Measurements from ENCODE around the gene FIS1. TPM values are rescaled to one million over a fixed set of nuclear protein-coding genes. Genes with fewer than 3 reads are reported as not detected.
A peak's percentile ranks its signal among the peaks of the same experiment; 100 is the strongest.

Gene FIS1
- total RNA-seq, 4 donors from 2014 or later = 118 to 223 (median 198) TPM

DNA sequence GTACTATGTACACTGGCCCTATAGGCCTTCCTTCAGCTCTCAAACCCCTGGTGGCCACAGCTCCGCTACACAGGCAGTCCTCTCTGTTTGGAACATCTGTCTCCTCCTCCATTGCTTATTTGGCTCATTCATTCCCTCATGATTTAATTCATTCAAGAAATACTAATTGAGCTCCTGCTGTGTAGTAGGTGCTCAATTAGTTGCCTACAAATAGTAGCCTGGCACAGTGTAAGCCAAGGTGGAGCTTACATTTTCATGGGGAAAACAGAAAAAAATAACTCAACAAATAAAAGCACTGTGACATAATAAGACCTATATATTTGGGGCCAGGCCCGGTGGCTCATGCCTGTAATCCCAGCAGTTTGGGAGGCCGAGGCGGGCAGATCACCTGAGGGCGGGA lies 3.4 kb upstream of the FIS1 start:
- Histone ChIP-seq H3K27ac (no peak overlapping the region), H3K36me3 (peaks cover 22% of the 10 kb centered on the region), H3K27me3 (no peaks in the 10 kb centered on the region), H3K9me3 (no peaks in the 10 kb centered on the region), H3K4me3 (no peak overlapping the region), H3K4me1 (peaks cover 35% of the 10 kb centered on the region)
- DNase-seq (ENCODE audit: low spot score in 2 of 2) = no peak
- TF ChIP-seq POLR2A (IDR thresholded peaks at IDR 0.05) (no peak), EP300 (IDR thresholded peaks at IDR 0.05) (no peak), POLR2AphosphoS5 (IDR thresholded peaks at IDR 0.05) (no peak)
- TF ChIP-seq, protein P1, sequence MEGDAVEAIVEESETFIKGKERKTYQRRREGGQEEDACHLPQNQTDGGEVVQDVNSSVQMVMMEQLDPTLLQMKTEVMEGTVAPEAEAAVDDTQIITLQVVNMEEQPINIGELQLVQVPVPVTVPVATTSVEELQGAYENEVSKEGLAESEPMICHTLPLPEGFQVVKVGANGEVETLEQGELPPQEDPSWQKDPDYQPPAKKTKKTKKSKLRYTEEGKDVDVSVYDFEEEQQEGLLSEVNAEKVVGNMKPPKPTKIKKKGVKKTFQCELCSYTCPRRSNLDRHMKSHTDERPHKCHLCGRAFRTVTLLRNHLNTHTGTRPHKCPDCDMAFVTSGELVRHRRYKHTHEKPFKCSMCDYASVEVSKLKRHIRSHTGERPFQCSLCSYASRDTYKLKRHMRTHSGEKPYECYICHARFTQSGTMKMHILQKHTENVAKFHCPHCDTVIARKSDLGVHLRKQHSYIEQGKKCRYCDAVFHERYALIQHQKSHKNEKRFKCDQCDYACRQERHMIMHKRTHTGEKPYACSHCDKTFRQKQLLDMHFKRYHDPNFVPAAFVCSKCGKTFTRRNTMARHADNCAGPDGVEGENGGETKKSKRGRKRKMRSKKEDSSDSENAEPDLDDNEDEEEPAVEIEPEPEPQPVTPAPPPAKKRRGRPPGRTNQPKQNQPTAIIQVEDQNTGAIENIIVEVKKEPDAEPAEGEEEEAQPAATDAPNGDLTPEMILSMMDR (IDR thresholded peaks at IDR 0.05) = no peak
- WGBS = 97% methylated on average over 5 of the region's 5 CpGs

DNA sequence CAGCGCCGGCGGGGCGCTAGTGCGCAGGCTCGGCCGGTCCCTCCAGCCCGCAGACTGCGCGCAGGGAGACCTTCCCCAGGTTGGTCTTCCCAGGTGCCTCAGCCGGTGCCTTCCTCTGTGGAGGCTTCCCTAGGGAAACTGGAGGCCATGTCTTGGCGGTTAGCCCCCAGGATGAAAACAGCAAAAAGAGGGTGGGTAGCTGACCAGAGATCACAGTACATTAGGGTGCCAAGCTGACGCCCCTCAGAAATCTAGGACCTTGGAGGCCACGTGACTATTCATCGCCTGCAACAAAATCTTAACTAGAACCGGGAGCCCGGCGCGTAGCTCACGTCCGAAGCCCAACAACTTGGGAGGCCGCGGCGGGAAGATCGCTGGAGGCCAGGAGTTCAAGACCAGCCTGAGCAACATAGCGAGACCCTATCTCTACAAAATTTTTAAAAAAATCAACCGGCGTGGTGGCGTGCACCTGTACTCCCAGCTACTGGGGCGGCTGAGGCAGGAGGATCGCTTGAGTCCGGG lies 327 bp upstream of the FIS1 start:
- no peak for TF ChIP-seq POLR2AphosphoS5 (IDR thresholded peaks at IDR 0.05)
- no peak for TF ChIP-seq EP300 (IDR thresholded peaks at IDR 0.05)
- TF ChIP-seq POLR2A (IDR thresholded peaks at IDR 0.05) = no peak
- TF ChIP-seq, protein P1 (IDR thresholded peaks at IDR 0.05) = no peak
- H3K9me3 ChIP-seq = no peaks in the 10 kb centered on the region
- DNase-seq (ENCODE audit: low spot score in 2 of 2) = no peak
- 24% methylated on average over 19 of the region's 32 CpGs for WGBS
- H3K27ac ChIP-seq = peak overlapping the region; percentile 95
- H3K4me3 ChIP-seq = peak overlapping the region; percentile 73
- peaks cover 30% of the 10 kb centered on the region for H3K36me3 ChIP-seq
- no peaks in the 10 kb centered on the region for H3K27me3 ChIP-seq
- peaks cover 45% of the 10 kb centered on the region for H3K4me1 ChIP-seq

DNA sequence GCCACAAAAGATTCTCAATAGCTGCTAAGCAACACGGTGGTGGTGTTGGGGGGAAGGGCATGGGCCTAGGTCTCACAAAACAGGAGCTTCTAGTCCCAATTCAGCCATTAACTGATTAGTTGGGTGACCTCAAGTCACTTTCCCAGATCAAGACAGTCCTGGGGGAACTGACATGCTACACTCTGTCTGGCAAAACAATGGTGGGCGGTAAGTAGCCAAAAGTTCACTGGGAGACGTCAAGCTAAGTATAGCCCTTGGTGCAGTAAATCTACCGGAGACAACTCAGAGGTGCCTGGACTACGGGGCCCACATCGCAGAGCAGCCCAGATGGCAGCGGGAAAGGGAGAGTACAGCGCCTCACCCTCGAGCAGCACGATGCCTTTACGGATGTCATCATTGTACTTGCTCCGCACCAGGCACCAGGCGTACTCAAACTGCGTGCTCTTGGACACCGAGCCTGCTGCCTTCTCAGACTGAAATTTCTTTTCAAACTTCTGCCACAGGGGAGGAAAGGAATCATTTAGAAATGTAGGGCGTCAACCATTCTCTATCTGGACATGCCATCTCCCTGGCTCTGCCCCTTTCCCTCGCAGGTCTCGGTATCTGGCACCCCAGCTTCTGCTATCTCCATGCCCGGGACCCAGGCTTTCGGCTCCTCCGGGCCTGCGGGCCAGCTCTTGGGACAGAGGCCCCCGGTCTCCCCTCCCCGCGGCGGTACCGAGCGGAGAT lies 1.1 kb downstream of the FIS1 start:
- no peaks in the 10 kb centered on the region for H3K27me3 ChIP-seq
- TF ChIP-seq POLR2A (IDR thresholded peaks at IDR 0.05) (no peak), EP300 (IDR thresholded peaks at IDR 0.05) (no peak), POLR2AphosphoS5 (IDR thresholded peaks at IDR 0.05) (no peak)
- TF ChIP-seq, protein P1 (IDR thresholded peaks at IDR 0.05) = no peak
- H3K36me3 ChIP-seq = peaks cover 33% of the 10 kb centered on the region
- DNase-seq (ENCODE audit: low spot score in 2 of 2) = peak in 1 of 2 donors; percentile 65
- H3K9me3 ChIP-seq = no peaks in the 10 kb centered on the region
- WGBS = 15% methylated on average over 22 of the region's 28 CpGs
- H3K27ac ChIP-seq = peak overlapping the region; percentile 95
- H3K4me3 ChIP-seq = peak overlapping the region; percentile 73
- peaks cover 47% of the 10 kb centered on the region for H3K4me1 ChIP-seq

DNA sequence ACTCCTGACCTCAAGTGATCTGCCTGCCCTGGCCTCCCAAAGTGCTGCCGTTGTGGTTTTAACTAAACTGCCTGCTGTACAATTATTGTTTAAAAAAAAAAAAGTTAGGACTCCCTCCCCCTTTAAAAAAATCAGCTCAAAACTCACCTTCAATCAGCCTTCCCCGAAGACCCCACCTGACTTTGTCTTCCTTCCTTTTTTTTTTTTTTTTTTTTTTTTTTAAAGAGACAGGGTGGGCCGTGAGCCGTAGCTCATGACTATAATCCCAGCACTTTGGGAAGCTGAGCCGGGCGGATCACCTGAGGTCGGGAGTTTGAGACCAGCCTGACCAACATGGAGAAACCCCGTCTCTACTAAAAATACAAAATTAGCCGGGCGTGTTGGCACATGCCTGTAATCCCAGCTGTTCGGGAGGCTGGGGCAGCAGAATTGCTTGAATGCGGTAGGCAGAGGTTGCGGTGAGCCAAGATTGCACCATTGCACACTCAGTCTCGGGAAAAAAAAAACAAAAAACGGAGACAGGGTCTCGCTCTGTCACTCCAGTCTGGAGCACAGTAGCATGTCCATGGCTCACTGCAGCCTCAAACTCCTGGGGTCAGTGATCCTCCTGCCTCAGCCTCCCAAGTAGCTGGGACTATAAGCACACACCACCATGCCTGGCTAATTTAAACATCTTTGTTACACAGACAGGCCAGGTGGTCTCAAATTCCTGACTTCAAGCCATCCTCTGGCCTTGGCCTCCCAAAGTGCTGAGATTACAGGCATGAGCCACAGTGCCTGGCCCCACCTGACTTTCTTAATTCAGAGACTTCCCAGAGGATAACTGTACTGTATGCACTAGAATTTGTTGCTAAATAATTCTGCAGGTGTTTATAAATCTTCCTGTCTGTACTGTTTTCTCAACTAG lies 3.2 kb downstream of the FIS1 start:
- H3K27me3 ChIP-seq = no peaks in the 10 kb centered on the region
- H3K27ac ChIP-seq = no peak overlapping the region
- H3K4me1 ChIP-seq = peaks cover 61% of the 10 kb centered on the region
- H3K4me3 ChIP-seq = no peak overlapping the region
- 63% methylated on average over 16 of the region's 16 CpGs for whole genome bisulfite sequencing
- H3K36me3 ChIP-seq = peaks cover 34% of the 10 kb centered on the region
- no peak for TF ChIP-seq POLR2AphosphoS5 (IDR thresholded peaks at IDR 0.05)
- TF ChIP-seq EP300 (IDR thresholded peaks at IDR 0.05) = no peak
- no peak for TF ChIP-seq POLR2A (IDR thresholded peaks at IDR 0.05)
- TF ChIP-seq, protein P1 (IDR thresholded peaks at IDR 0.05) = no peak
- DNase-seq (ENCODE audit: low spot score in 2 of 2) = no peak
- H3K9me3 ChIP-seq = no peaks in the 10 kb centered on the region

DNA sequence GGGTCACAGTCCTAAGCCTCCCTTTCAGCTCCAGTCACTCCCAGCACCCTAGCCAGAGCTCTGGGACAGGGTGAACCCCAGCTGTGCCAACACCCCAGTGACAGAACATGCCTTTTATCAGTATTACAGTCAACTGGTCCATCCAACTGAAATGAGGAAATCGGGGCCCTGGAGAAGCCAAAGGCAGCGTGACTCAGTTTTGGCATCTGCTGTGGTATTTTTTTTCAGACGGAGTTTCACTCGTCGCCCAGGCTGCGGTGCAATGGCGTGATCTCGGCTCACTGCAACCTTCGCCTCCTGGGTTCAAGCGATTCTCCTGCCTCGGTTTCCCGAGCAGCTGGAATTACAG lies 3.9 kb downstream of the FIS1 start:
- H3K27me3 ChIP-seq = no peaks in the 10 kb centered on the region
- H3K36me3 ChIP-seq = peaks cover 39% of the 10 kb centered on the region
- TF ChIP-seq EP300 (IDR thresholded peaks at IDR 0.05) = no peak
- TF ChIP-seq, protein P1 (IDR thresholded peaks at IDR 0.05) = no peak
- TF ChIP-seq POLR2A (IDR thresholded peaks at IDR 0.05) = no peak
- no peak for TF ChIP-seq POLR2AphosphoS5 (IDR thresholded peaks at IDR 0.05)
- no peak overlapping the region for H3K4me3 ChIP-seq
- H3K27ac ChIP-seq = peak overlapping the region; percentile 18
- WGBS = 71% methylated on average over 10 of the region's 12 CpGs
- H3K9me3 ChIP-seq = no peaks in the 10 kb centered on the region
- no peak for DNase-seq (ENCODE audit: low spot score in 2 of 2)
- H3K4me1 ChIP-seq = peaks cover 61% of the 10 kb centered on the region
